ENCODE results near the gene COPZ2.

Gene COPZ2

GRCh38 chr17:47987240-47987835 is 50.3 kb downstream of the COPZ2 start:
- no peak overlapping the region for H3K4me3 ChIP-seq (replicated peaks; ENCODE audit: low read depth, low read length)
- H3K27me3 ChIP-seq (replicated peaks; ENCODE audit: control insufficient read depth, insufficient read depth, low read length) = no peaks in the 10 kb centered on the region
- DNase-seq (ENCODE audit: extremely low read depth, insufficient read length) = no peak
- no peak for TF ChIP-seq CTCF (IDR thresholded peaks at IDR 0.05; ENCODE audit: insufficient read depth, low read length, poor library complexity, severe bottlenecking)
- H3K36me3 ChIP-seq (ENCODE audit: control insufficient read depth, insufficient read depth, low read length) = peaks cover 10% of the 10 kb centered on the region

- Histone ChIP-seq H3K27me3 (replicated peaks; ENCODE audit: control insufficient read depth, insufficient read depth, low read length) (no peaks in the 10 kb centered on the region), H3K36me3 (ENCODE audit: control insufficient read depth, insufficient read depth, low read length) (peaks cover 15% of the 10 kb centered on the region), H3K4me3 (replicated peaks; ENCODE audit: low read depth, low read length) (no peak overlapping the region)
- no peak for TF ChIP-seq CTCF (IDR thresholded peaks at IDR 0.05; ENCODE audit: insufficient read depth, low read length, poor library complexity, severe bottlenecking)
- DNase-seq (ENCODE audit: extremely low read depth, insufficient read length) = no peak
These were observed 51.1 kb downstream of the COPZ2 start for GRCh38 chr17:47986520-47986919.

- no peak for TF ChIP-seq CTCF (IDR thresholded peaks at IDR 0.05; ENCODE audit: insufficient read depth, low read length, poor library complexity, severe bottlenecking)
- Histone ChIP-seq H3K27me3 (replicated peaks; ENCODE audit: control insufficient read depth, insufficient read depth, low read length) (no peaks in the 10 kb centered on the region), H3K36me3 (ENCODE audit: control insufficient read depth, insufficient read depth, low read length) (peaks cover 37% of the 10 kb centered on the region), H3K4me3 (replicated peaks; ENCODE audit: low read depth, low read length) (no peak overlapping the region)
- DNase-seq (ENCODE audit: extremely low read depth, insufficient read length) = no peak
These were observed 53.9 kb downstream of the COPZ2 start for GRCh38 chr17:47983492-47984223.

GRCh38 chr17:47982645-47983390 is 54.8 kb downstream of the COPZ2 start:
- TF ChIP-seq CTCF (IDR thresholded peaks at IDR 0.05; ENCODE audit: insufficient read depth, low read length, poor library complexity, severe bottlenecking) = no peak
- DNase-seq (ENCODE audit: extremely low read depth, insufficient read length) = no peak
- Histone ChIP-seq H3K4me3 (replicated peaks; ENCODE audit: low read depth, low read length) (no peak overlapping the region), H3K27me3 (replicated peaks; ENCODE audit: control insufficient read depth, insufficient read depth, low read length) (no peaks in the 10 kb centered on the region), H3K36me3 (ENCODE audit: control insufficient read depth, insufficient read depth, low read length) (peaks cover 40% of the 10 kb centered on the region)

GRCh38 chr17:47982091-47982617 is 55.4 kb downstream of the COPZ2 start:
- Histone ChIP-seq H3K27me3 (replicated peaks; ENCODE audit: control insufficient read depth, insufficient read depth, low read length) (no peaks in the 10 kb centered on the region), H3K4me3 (replicated peaks; ENCODE audit: low read depth, low read length) (no peak overlapping the region), H3K36me3 (ENCODE audit: control insufficient read depth, insufficient read depth, low read length) (peaks cover 43% of the 10 kb centered on the region)
- no peak for DNase-seq (ENCODE audit: extremely low read depth, insufficient read length)
- no peak for TF ChIP-seq CTCF (IDR thresholded peaks at IDR 0.05; ENCODE audit: insufficient read depth, low read length, poor library complexity, severe bottlenecking)

Measured in GM06990 (cell line).